Suprapubic skin (tissue), 4 donors: Measurements from ENCODE around the gene PARP16.

Experiments used
- POLR2A ChIP-seq, 2 donors: fragments of 450-650 bp; IDR thresholded peaks; one replicate each; pipeline ENCODE4 v1.6.1; 2017; ENCODE audit warnings: antibody characterized with exemption in 2 of 2, mild to moderate bottlenecking in 2 of 2, moderate library complexity in 2 of 2
- POLR2AphosphoS5 ChIP-seq, 3 donors: sonication (generic); formaldehyde crosslinking; IDR thresholded peaks; one replicate each; pipeline ENCODE4 v1.6.1; 2017; ENCODE audit warnings: antibody characterized with exemption in 3 of 3
- TF ChIP-seq, protein P1 (sequence below), 2 donors: fragments of 200-600 bp in 1 of 2; fragments of 450-650 bp in 1 of 2; sonication (generic) in 1 of 2; IDR thresholded peaks; one replicate each; pipeline ENCODE4 v1.5.1; 2016 to 2019; ENCODE audit warnings: antibody characterized with exemption in 2 of 2, mild to moderate bottlenecking in 1 of 2, moderate library complexity in 1 of 2

GRCh38 chr15:65249641-65250040, 37.0 kb downstream of the PARP16 start:
- TF ChIP-seq, protein P1, sequence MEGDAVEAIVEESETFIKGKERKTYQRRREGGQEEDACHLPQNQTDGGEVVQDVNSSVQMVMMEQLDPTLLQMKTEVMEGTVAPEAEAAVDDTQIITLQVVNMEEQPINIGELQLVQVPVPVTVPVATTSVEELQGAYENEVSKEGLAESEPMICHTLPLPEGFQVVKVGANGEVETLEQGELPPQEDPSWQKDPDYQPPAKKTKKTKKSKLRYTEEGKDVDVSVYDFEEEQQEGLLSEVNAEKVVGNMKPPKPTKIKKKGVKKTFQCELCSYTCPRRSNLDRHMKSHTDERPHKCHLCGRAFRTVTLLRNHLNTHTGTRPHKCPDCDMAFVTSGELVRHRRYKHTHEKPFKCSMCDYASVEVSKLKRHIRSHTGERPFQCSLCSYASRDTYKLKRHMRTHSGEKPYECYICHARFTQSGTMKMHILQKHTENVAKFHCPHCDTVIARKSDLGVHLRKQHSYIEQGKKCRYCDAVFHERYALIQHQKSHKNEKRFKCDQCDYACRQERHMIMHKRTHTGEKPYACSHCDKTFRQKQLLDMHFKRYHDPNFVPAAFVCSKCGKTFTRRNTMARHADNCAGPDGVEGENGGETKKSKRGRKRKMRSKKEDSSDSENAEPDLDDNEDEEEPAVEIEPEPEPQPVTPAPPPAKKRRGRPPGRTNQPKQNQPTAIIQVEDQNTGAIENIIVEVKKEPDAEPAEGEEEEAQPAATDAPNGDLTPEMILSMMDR (IDR thresholded peaks at IDR 0.05) = no peak
- TF ChIP-seq POLR2A (IDR thresholded peaks at IDR 0.05) (no peak), POLR2AphosphoS5 (IDR thresholded peaks at IDR 0.05) (no peak)
